ENCODE results near the gene YBX3.

GRCh38 chr12:10708862-10709261, 14.3 kb downstream of the YBX3 start:
- TF ChIP-seq CTCF (IDR thresholded peaks at IDR 0.05 in 4 of 5, conservative IDR thresholded peaks at IDR 0.05 in 1 of 5) = no peak
- peak; percentile 59 to 91 for TF ChIP-seq POLR2A (IDR thresholded peaks at IDR 0.05)

Measured in gastrocnemius medialis (tissue), 4 donors.